H9 (cell line): ENCODE data around the gene FBXL20. TPM values are rescaled to one million over a fixed set of nuclear protein-coding genes. Genes with fewer than 3 reads are reported as not detected.
A peak's percentile ranks its signal among the peaks of the same experiment; 100 is the strongest.

Source experiments
- DNase-seq: peaks from one replicate; pipeline ENCODE4 v3.0.0-alpha.2; 2017
- H2AFZ ChIP-seq: one replicate; pipeline ENCODE4 v1.6.1; 2013; ENCODE audit warnings: mild to moderate bottlenecking, low read length, control low read depth, moderate library complexity
- H2AK5ac ChIP-seq: 2 replicates; pipeline ENCODE4 v1.6.1; 2013; ENCODE audit warnings: low read length, control low read depth, mixed read lengths; ENCODE audit not compliant: insufficient read length
- H2BK120ac ChIP-seq: one replicate; pipeline ENCODE4 v1.6.1; 2013; ENCODE audit warnings: low read depth, mild to moderate bottlenecking, low read length, control low read depth, inconsistent platforms; ENCODE audit not compliant: poor library complexity, severe bottlenecking
- H2BK12ac ChIP-seq: 2 replicates; pipeline ENCODE4 v1.6.1; 2013; ENCODE audit warnings: low read length, control low read depth, mixed read lengths, low read depth; ENCODE audit not compliant: insufficient read length
- H2BK15ac ChIP-seq: 2 replicates; pipeline ENCODE4 v1.6.1; 2013; ENCODE audit warnings: low read depth, low read length, control low read depth
- H2BK20ac ChIP-seq: one replicate; pipeline ENCODE4 v1.6.1; 2013; ENCODE audit warnings: low read depth, mild to moderate bottlenecking, low read length, control low read depth, inconsistent platforms; ENCODE audit not compliant: poor library complexity, severe bottlenecking
- H2BK5ac ChIP-seq: 2 replicates; pipeline ENCODE4 v1.6.1; 2013; ENCODE audit warnings: low read length, control low read depth, mixed read lengths; ENCODE audit not compliant: insufficient read length
- H3K14ac ChIP-seq: 2 replicates; pipeline ENCODE4 v1.6.1; 2013; ENCODE audit warnings: low read length, control low read depth; ENCODE audit not compliant: insufficient read depth
- H3K18ac ChIP-seq: 2 replicates; pipeline ENCODE4 v1.6.1; 2013; ENCODE audit warnings: low read depth, mild to moderate bottlenecking, mixed read lengths, low read length, control low read depth; ENCODE audit not compliant: insufficient read length
- H3K23ac ChIP-seq: 2 replicates; pipeline ENCODE4 v1.6.1; 2013; ENCODE audit warnings: low read length, control low read depth, mixed read lengths, low read depth; ENCODE audit not compliant: insufficient read length
- H3K23me2 ChIP-seq: 2 replicates; pipeline ENCODE4 v1.6.1; 2013; ENCODE audit warnings: low read depth, mild to moderate bottlenecking, mixed read lengths, low read length, control low read depth; ENCODE audit not compliant: insufficient read length, poor library complexity, severe bottlenecking
- H3K27ac ChIP-seq: 2 replicates; pipeline ENCODE4 v1.5.1; 2013; ENCODE audit warnings: low read length, control low read depth, mixed read lengths, low read depth; ENCODE audit not compliant: insufficient read length
- H3K27me3 ChIP-seq: 2 replicates; pipeline ENCODE4 v1.6.1; 2013; ENCODE audit warnings: low read length, control low read depth, inconsistent platforms; ENCODE audit not compliant: insufficient read depth
- H3K4ac ChIP-seq: 2 replicates; pipeline ENCODE4 v1.6.1; 2013; ENCODE audit warnings: low read depth, mild to moderate bottlenecking, control low read depth, inconsistent platforms, low read length, moderate library complexity
- H3K4me1 ChIP-seq: 2 replicates; pipeline ENCODE4 v1.6.1; 2013; ENCODE audit warnings: low read length, control low read depth, inconsistent platforms; ENCODE audit not compliant: insufficient read depth
- H3K4me2 ChIP-seq: 2 replicates; pipeline ENCODE4 v1.6.1; 2013; ENCODE audit warnings: low read length, control low read depth, mixed read lengths; ENCODE audit not compliant: insufficient read length, insufficient read depth
- H3K56ac ChIP-seq: 2 replicates; pipeline ENCODE4 v1.6.1; 2013; ENCODE audit warnings: low read depth, mild to moderate bottlenecking, mixed read lengths, low read length, control low read depth; ENCODE audit not compliant: insufficient read length
- H3K79me1 ChIP-seq: 2 replicates; pipeline ENCODE4 v1.6.1; 2013; ENCODE audit warnings: low read depth, mild to moderate bottlenecking, moderate library complexity, low read length, control low read depth, inconsistent platforms; ENCODE audit not compliant: insufficient read depth, poor library complexity, severe bottlenecking
- H3K79me2 ChIP-seq: 2 replicates; pipeline ENCODE4 v1.6.1; 2013; ENCODE audit warnings: low read length, control low read depth, inconsistent platforms; ENCODE audit not compliant: insufficient read depth
- H3K9ac ChIP-seq: 2 replicates; pipeline ENCODE4 v1.6.1; 2013; ENCODE audit warnings: low read length, control low read depth, mixed read lengths; ENCODE audit not compliant: insufficient read length; ENCODE audit errors: extremely low read depth
- H3K9me3 ChIP-seq: one replicate; pipeline ENCODE4 v1.6.1; 2013; ENCODE audit warnings: low read depth, low read length, inconsistent platforms; ENCODE audit not compliant: control insufficient read depth
- H3T11ph ChIP-seq: one replicate; pipeline ENCODE4 v1.6.1; 2013; ENCODE audit warnings: mild to moderate bottlenecking, low read length, control low read depth, inconsistent platforms
- H4K20me1 ChIP-seq: one replicate; pipeline ENCODE4 v1.6.1; 2013; ENCODE audit not compliant: control insufficient read depth, insufficient read length, insufficient read depth
- H4K5ac ChIP-seq: 2 replicates; pipeline ENCODE4 v1.6.1; 2013; ENCODE audit warnings: low read depth, mild to moderate bottlenecking, mixed read lengths, low read length, control low read depth; ENCODE audit not compliant: insufficient read length
- H4K8ac ChIP-seq: replicated peaks from 2 replicates; pipeline ENCODE4 v1.6.1; 2013; ENCODE audit warnings: low read length, control low read depth, mixed read lengths, low read depth; ENCODE audit not compliant: insufficient read length
- H4K91ac ChIP-seq: 2 replicates; pipeline ENCODE4 v1.6.1; 2013; ENCODE audit warnings: low read depth, mild to moderate bottlenecking, moderate library complexity, mixed read lengths, low read length, control low read depth; ENCODE audit not compliant: insufficient read length
- H3K27ac Mint-ChIP-seq, 3 experiments: 2 replicates in 2 of 3; 3 replicates in 1 of 3; pipeline ENCODE4 v1.8.0; 2020 to 2021; ENCODE audit warnings: mixed read lengths in 3 of 3, mild to moderate bottlenecking in 1 of 3, moderate library complexity in 1 of 3
- H3K27me3 Mint-ChIP-seq: 2 replicates; pipeline ENCODE4 v1.8.0; 2021; ENCODE audit warnings: low read depth, mild to moderate bottlenecking, moderate library complexity, mixed read lengths
- H3K36me3 Mint-ChIP-seq, 3 experiments: 2 replicates in 2 of 3; 3 replicates in 1 of 3; pipeline ENCODE4 v1.8.0; 2020 to 2021; ENCODE audit warnings: low read depth in 3 of 3, mixed read lengths in 3 of 3; ENCODE audit not compliant: insufficient read depth in 1 of 3
- H3K4me1 Mint-ChIP-seq, 2 experiments: 2 replicates each; pipeline ENCODE4 v1.8.0; 2020; ENCODE audit warnings: mixed read lengths in 2 of 2
- H3K4me3 Mint-ChIP-seq, 2 experiments: 2 replicates in 1 of 2; 3 replicates in 1 of 2; pipeline ENCODE4 v1.8.0; 2020 to 2021; ENCODE audit warnings: mild to moderate bottlenecking in 2 of 2, mixed read lengths in 2 of 2, moderate library complexity in 1 of 2
- H3K9me3 Mint-ChIP-seq, 2 experiments: 2 replicates in 1 of 2; 3 replicates in 1 of 2; pipeline ENCODE4 v1.8.0; 2020; ENCODE audit warnings: mild to moderate bottlenecking in 2 of 2, mixed read lengths in 2 of 2, moderate library complexity in 1 of 2
- WGBS: extraction: QIAGEN DNeasy Blood & Tissue Kit; methylation state at CpG from one replicate; pipeline ENCODE4 v1.1.7; 2013; ENCODE audit warnings: missing lambda C conversion rate, low lambda C conversion rate, mixed read lengths; ENCODE audit not compliant: insufficient read length; ENCODE audit errors: extremely low coverage; 5-methylcytosine and 5-hydroxymethylcytosine counted together
- total RNA-seq: library from RNA; stranded (reverse); gene quantifications from 2 replicates; pipeline ENCODE4 v1.2.1, GENCODE V29; 2021
- TF ChIP-seq, protein P1 (sequence below): fragments of 200-600 bp; sonication (generic); conservative IDR thresholded peaks from 3 replicates; pipeline ENCODE4 v1.8.0; 2021; ENCODE audit warnings: antibody characterized with exemption, mild to moderate bottlenecking

The FBXL20 gene
- total RNA-seq, 1 experiment from 2014 or later, result 18.4 TPM

DNA sequence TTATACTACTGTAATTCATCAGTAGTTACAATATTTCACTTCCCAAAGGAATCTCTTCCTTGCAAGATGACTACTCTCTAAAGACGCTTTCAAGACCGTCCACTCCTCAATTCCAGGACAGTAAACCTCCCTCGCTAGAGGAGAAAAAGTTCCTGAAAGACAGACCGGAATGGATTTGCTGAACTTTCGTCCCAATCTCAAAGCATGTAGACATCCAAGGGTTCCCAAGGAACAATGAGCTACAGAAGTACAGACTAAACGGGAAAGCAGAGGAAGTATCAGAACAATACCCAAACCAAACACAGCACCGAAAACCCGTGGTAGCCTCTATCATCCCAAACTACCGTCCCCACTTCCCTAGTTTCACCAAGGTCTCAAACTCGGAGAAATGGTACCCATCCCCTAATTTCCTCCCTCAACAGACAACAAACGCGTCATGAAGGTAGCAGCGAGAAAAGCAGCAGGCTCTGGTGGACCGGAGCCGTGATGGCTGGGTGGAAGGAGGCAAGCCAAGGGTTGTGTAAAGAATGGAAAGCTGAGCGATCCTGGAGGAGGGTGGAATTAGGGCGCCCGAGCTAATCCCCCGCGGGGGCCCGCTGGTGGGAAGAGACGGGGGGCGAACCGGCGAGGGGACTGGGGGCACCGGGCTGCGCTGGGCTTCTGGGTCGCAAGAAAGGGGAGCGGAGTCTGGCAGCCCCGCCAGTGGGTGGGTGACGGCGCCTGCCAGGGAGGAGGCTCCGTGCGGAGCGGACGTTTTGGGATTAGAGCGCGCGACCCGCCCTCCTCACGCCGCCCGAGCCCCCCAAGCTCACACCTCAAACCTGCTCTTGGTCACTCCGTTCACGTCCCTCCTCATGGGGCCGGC, 647 bp downstream of the FBXL20 start:
- Mint-ChIP-seq H3K4me1 (peaks cover 9% of the 10 kb centered on the region in 2 experiments), H3K4me3 (peak overlapping the region; percentile 88 to 96), H3K9me3 (no peaks in the 10 kb centered on the region), H3K36me3 (peaks cover 0 to 4% (median 3%) of the 10 kb centered on the region in 3 experiments; a peak in 3 of 7 replicates), H3K27ac (peak overlapping the region; percentile 12 to 85 (median 83); a peak in 5 of 7 replicates), H3K27me3 (no peaks in the 10 kb centered on the region; the same call in 1 of the 2 replicates)
- DNase-seq, result no peak
- H2BK120ac ChIP-seq, result no peak overlapping the region
- no peak overlapping the region for H4K5ac ChIP-seq
- H2AFZ ChIP-seq, result no peak overlapping the region
- H3K18ac ChIP-seq, result peak overlapping the region; percentile 32
- no peak overlapping the region for H3K56ac ChIP-seq
- no peak overlapping the region for H3K27ac ChIP-seq
- H3K4ac ChIP-seq, result no peak overlapping the region
- H2BK12ac ChIP-seq, result no peak overlapping the region
- TF ChIP-seq, protein P1, sequence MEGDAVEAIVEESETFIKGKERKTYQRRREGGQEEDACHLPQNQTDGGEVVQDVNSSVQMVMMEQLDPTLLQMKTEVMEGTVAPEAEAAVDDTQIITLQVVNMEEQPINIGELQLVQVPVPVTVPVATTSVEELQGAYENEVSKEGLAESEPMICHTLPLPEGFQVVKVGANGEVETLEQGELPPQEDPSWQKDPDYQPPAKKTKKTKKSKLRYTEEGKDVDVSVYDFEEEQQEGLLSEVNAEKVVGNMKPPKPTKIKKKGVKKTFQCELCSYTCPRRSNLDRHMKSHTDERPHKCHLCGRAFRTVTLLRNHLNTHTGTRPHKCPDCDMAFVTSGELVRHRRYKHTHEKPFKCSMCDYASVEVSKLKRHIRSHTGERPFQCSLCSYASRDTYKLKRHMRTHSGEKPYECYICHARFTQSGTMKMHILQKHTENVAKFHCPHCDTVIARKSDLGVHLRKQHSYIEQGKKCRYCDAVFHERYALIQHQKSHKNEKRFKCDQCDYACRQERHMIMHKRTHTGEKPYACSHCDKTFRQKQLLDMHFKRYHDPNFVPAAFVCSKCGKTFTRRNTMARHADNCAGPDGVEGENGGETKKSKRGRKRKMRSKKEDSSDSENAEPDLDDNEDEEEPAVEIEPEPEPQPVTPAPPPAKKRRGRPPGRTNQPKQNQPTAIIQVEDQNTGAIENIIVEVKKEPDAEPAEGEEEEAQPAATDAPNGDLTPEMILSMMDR, result no peak
- H3K4me2 ChIP-seq, result peak overlapping the region; percentile 98
- H3K79me2 ChIP-seq, result no peaks in the 10 kb centered on the region
- no CpG with 5 or more reads among the region's 46 CpGs for WGBS
- no peaks in the 10 kb centered on the region for H3K4me1 ChIP-seq
- peak overlapping the region; percentile 81 for H3K14ac ChIP-seq
- H3T11ph ChIP-seq, result no peak overlapping the region
- no peak overlapping the region for H2BK20ac ChIP-seq
- no peak overlapping the region for H2BK15ac ChIP-seq
- no peak overlapping the region for H4K8ac ChIP-seq
- H3K9me3 ChIP-seq, result no peaks in the 10 kb centered on the region
- H3K27me3 ChIP-seq, result no peaks in the 10 kb centered on the region
- no peak overlapping the region for H2AK5ac ChIP-seq
- H3K23ac ChIP-seq, result no peak overlapping the region
- peaks cover 8% of the 10 kb centered on the region for H3K23me2 ChIP-seq
- H4K91ac ChIP-seq, result no peak overlapping the region
- no peaks in the 10 kb centered on the region for H4K20me1 ChIP-seq
- H2BK5ac ChIP-seq, result no peak overlapping the region
- H3K9ac ChIP-seq, result peak overlapping the region; percentile 84
- no peaks in the 10 kb centered on the region for H3K79me1 ChIP-seq
